ENCODE data around the gene FAM13A.

Gene FAM13A

DNA sequence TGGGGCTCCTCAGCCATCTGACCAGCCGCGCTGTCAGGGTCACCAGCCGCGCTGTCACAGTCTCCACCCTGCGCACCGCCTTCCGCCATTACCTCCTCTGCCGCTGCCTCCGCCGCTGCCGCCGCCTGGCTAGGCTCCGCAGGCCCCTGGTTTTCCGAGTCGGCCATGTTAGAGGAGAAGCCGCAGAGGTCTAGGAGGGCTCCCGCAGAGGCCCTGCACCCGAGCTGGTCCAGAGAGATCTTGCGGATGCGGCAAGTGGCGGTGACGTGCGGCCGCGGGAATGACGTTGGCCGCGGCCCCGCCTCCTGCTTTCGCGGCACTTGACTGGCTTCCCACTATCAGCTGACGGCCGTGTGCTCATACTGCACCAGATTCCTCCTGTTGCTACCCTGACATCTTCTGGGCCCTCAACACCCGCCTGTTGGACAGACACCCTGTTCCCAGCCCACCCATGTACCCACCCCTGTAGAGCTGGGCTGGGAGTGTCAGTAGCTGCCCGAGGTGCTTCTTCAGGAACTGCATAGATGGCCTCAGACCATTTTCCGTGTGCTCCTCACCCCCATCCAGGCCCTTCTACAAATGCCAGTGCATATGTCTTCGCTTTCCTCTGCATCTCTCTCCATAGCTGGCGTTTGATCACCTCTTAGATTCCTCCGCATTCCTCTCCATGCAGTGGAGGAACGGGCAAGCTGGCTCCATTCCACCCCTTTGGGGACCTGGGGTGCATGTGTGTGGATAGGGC, 359.2 kb downstream of the FAM13A start, which contains the start of gene NAP1L5:
NAP1L5 (minus strand) TSS at position 242 of the 742 bp plus-strand sequence; CDS start at position 167, 75 bp downstream.
- in situ Hi-C loops (cut with MboI; ENCODE audit: low sequenced_read_pairs), result no loop called here

DNA sequence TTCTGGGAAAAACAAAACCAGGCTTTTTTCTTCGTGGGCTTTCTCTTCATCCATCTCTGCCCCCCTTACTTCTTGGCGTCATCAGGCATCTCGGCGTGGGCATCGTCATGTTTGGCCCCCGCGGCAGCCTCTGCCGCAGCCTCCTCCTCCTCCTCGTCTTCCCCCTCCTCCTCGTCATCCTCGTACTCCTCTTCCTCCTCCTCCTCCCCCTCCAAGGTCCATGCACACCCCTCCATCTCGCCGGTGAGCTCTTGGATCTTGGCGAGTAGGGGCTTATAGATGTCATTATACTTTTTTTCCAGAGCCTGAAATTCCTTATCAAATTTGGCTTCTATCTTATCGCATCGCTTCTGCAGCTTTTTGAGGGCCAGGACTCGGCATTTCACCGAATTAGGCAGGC, 359.8 kb downstream of the FAM13A start:
- in situ Hi-C loops (cut with MboI; ENCODE audit: low sequenced_read_pairs), result no loop called here

DNA sequence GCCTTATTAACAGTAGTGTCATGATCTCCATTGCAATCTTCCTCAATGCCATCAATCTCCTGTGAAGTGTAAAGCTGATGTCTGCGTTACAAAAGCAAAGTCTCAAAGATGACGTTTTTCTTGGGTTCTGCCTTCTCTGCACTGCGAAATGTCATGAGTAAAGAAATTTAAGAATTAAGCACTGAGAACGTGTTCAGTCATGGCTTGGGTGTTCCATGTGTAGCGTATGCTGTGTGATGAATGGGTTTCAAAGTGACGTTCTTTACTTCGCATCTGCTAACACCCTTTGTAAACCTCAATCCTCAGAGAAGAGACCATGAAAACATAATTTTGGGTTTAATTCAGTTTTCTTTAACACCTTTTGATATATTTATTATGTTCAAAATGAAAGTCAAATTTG, 360.4 kb downstream of the FAM13A start:
- in situ Hi-C loops (cut with MboI; ENCODE audit: low sequenced_read_pairs), result no loop called here

DNA sequence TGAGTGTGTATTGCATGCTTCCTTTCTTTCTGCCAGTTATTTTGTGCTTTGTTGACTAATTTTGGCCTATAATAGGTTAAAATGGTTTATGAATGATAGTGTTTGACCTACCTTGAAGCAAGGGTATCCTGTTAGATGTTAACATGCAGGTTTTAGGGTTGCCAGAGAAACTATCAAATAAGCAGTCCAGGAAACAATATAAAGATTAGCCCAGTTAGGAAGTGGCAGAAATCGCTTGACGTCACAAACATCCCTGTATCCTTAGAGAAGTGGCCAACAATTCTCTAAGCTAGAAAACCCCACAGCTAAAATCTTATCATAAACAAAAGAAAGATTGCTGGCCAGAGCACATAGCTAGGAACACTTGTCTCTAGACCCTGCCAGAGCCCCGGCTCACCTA, 363.2 kb downstream of the FAM13A start:
- in situ Hi-C loops (cut with MboI; ENCODE audit: low sequenced_read_pairs), result no loop called here

DNA sequence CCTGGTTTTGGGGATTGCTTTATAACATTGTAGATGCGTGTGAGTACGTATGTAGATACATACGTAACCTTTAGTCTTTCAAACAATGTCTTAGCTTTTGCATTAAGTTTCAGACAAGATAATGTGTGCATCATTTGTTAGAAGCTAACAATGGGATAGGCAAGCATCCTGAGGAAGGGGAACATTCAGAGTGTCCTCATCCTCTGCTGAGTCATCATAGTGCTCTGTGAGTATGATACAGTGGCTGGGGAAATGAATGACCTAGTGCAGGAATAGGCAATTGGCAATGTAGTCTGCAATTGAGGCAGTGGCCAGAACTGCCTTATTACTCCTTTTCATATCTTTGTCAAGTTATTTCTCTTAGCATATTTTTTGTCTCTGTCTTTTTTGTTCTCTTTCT, 366.6 kb downstream of the FAM13A start:
- in situ Hi-C loops (cut with MboI; ENCODE audit: low sequenced_read_pairs), result no loop called here

DNA sequence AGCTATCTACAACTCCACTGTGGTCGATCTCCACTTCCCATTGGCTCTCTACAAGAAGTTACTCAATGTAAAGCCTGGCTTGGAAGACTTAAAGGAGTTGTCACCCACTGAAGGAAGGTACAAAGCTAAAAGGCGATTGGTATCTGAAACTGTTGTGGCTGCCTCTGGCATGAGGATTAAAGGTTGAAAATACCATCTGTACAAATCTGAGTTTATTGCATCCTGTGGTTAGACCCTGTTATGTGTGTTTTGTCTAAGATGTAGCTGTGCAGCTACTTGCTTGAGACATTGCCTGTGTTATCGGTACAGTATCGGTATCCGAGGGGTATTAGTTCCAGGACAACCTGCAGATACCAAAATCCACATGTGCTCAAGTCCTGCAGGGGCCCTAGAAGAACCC, 375.8 kb downstream of the FAM13A start:
- in situ Hi-C loops (cut with MboI; ENCODE audit: low sequenced_read_pairs), result no loop called here
